GM21367 (cell line): ENCODE measurements around the gene TP63.
"Not testable (repeated sequence)": the region's sequence is repeated elsewhere in the genome, so short reads cannot be mapped to it uniquely, and the experiment has no call there.

Source experiments
- ATAC-seq: cut with Tn5 transposase; IDR thresholded peaks from one replicate; pipeline ENCODE4 v1.9.1; 2021; ENCODE audit not compliant: unreplicated experiment

Gene TP63

GRCh38 chr3:189631373-189631408, at the start of gene TP63:
TP63 (plus strand) TSS chr3:189631389; CDS start chr3:189631516, 127 bp downstream.
- no peak for ATAC-seq

GRCh38 chr3:189582179-189582578, 49.0 kb upstream of the TP63 start:
- ATAC-seq, result no peak

GRCh38 chr3:189584645-189585044, 46.5 kb upstream of the TP63 start:
- no peak for ATAC-seq

GRCh38 chr3:189586941-189587663, 44.1 kb upstream of the TP63 start:
- peak; percentile 79 for ATAC-seq

- ATAC-seq, result no peak
These were observed 43.5 kb upstream of the TP63 start for GRCh38 chr3:189587664-189588040.

- ATAC-seq, result no peak
These were observed 43.1 kb upstream of the TP63 start for GRCh38 chr3:189588070-189588469.

- ATAC-seq, result no peak
These were observed 42.6 kb upstream of the TP63 start for GRCh38 chr3:189588475-189589178.

GRCh38 chr3:189589179-189589569, 42.0 kb upstream of the TP63 start:
- ATAC-seq, result no peak

- ATAC-seq, result no peak
These were observed 41.0 kb upstream of the TP63 start for GRCh38 chr3:189590223-189590622.

GRCh38 chr3:189593581-189593980, 37.6 kb upstream of the TP63 start:
- no peak for ATAC-seq

GRCh38 chr3:189596078-189596979, 34.9 kb upstream of the TP63 start:
- ATAC-seq, result not testable (repeated sequence)

- ATAC-seq, result no peak
These were observed 33.3 kb upstream of the TP63 start for GRCh38 chr3:189597918-189598317.

- no peak for ATAC-seq
These were observed 32.5 kb upstream of the TP63 start for GRCh38 chr3:189598530-189599225.

- ATAC-seq, result no peak
These were observed 28.7 kb upstream of the TP63 start for GRCh38 chr3:189602471-189602870.

- no peak for ATAC-seq
These were observed 25.5 kb upstream of the TP63 start for GRCh38 chr3:189605717-189606116.

- no peak for ATAC-seq
These were observed 24.4 kb upstream of the TP63 start for GRCh38 chr3:189606774-189607173.

GRCh38 chr3:189612641-189613040, 18.5 kb upstream of the TP63 start:
- ATAC-seq, result not testable (repeated sequence)

GRCh38 chr3:189613122-189613521, 18.1 kb upstream of the TP63 start:
- ATAC-seq, result no peak

GRCh38 chr3:189621948-189622603, 9.1 kb upstream of the TP63 start:
- ATAC-seq, result no peak

GRCh38 chr3:189622629-189623028, 8.6 kb upstream of the TP63 start:
- ATAC-seq, result no peak

GRCh38 chr3:189624130-189624529, 7.1 kb upstream of the TP63 start:
- no peak for ATAC-seq
